A549 (cell line): ENCODE measurements around the gene DOCK10.

Experiments
- BCL3 ChIP-seq: fragments of >200 bp; sonication (Bioruptor Twin); formaldehyde crosslinking; IDR thresholded peaks from 3 replicates; pipeline ENCODE4 v1.6.1; 2016
- ESRRA ChIP-seq: fragments of 150-350 bp; IDR thresholded peaks from 2 replicates; pipeline ENCODE4 v1.6.1; 2014; ENCODE audit warnings: mild to moderate bottlenecking, low read length, borderline replicate concordance
- MYC ChIP-seq: IDR thresholded peaks from 2 replicates; pipeline ENCODE4 v1.6.1; 2012; ENCODE audit warnings: mild to moderate bottlenecking, inconsistent platforms, low read length, improper control_type of control experiment, borderline replicate concordance
- NPAS2 ChIP-seq: fragments of 250-450 bp; sonication (Bioruptor Pico); IDR thresholded peaks from 2 replicates; pipeline ENCODE4 v1.8.0; 2022; ENCODE audit warnings: mild to moderate bottlenecking, moderate library complexity, borderline replicate concordance
- PHF8 ChIP-seq: fragments of 200-600 bp; sonication (generic); IDR thresholded peaks from 2 replicates; pipeline ENCODE4 v1.6.1; 2016; ENCODE audit warnings: low read depth, mild to moderate bottlenecking, antibody characterized with exemption, moderate library complexity, borderline replicate concordance
- POLR2A ChIP-seq: IDR thresholded peaks from 2 replicates; pipeline ENCODE4 v1.6.1; 2012; ENCODE audit warnings: mild to moderate bottlenecking, low read length
- POLR2AphosphoS2 ChIP-seq: conservative IDR thresholded peaks from 2 replicates; pipeline ENCODE4 v1.6.1; 2012; ENCODE audit warnings: low read length, improper control_type of control experiment, inconsistent platforms
- SREBF2 ChIP-seq: fragments of 450-650 bp; IDR thresholded peaks from 2 replicates; pipeline ENCODE4 v1.6.1; 2014; ENCODE audit warnings: mild to moderate bottlenecking, moderate library complexity
- ZNF302 ChIP-seq: fragments of 250-450 bp; sonication (Bioruptor Pico); IDR thresholded peaks from 2 replicates; pipeline ENCODE4 v1.9.0; 2021; ENCODE audit warnings: inconsistent platforms, mild to moderate bottlenecking, moderate library complexity
- TF ChIP-seq, protein P1 (sequence below): fragments of >200 bp; sonication (Bioruptor Twin); formaldehyde crosslinking; IDR thresholded peaks from 3 replicates; pipeline ENCODE4 v1.5.1; 2016
- TF ChIP-seq, protein P2 (sequence below): fragments of 450-650 bp; IDR thresholded peaks from 2 replicates; pipeline ENCODE4 v1.6.1; 2014; ENCODE audit warnings: antibody characterized with exemption
- TF ChIP-seq, protein P3 (sequence below): fragments of 200-600 bp; sonication (generic); IDR thresholded peaks from 2 replicates; pipeline ENCODE4 v1.6.1; 2016; ENCODE audit warnings: antibody characterized with exemption, mild to moderate bottlenecking, moderate library complexity

GRCh38 chr2:224799691-224800090 is 242.6 kb downstream of the DOCK10 start:
- TF ChIP-seq, protein P1, sequence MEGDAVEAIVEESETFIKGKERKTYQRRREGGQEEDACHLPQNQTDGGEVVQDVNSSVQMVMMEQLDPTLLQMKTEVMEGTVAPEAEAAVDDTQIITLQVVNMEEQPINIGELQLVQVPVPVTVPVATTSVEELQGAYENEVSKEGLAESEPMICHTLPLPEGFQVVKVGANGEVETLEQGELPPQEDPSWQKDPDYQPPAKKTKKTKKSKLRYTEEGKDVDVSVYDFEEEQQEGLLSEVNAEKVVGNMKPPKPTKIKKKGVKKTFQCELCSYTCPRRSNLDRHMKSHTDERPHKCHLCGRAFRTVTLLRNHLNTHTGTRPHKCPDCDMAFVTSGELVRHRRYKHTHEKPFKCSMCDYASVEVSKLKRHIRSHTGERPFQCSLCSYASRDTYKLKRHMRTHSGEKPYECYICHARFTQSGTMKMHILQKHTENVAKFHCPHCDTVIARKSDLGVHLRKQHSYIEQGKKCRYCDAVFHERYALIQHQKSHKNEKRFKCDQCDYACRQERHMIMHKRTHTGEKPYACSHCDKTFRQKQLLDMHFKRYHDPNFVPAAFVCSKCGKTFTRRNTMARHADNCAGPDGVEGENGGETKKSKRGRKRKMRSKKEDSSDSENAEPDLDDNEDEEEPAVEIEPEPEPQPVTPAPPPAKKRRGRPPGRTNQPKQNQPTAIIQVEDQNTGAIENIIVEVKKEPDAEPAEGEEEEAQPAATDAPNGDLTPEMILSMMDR = no peak
- TF ChIP-seq, protein P2, sequence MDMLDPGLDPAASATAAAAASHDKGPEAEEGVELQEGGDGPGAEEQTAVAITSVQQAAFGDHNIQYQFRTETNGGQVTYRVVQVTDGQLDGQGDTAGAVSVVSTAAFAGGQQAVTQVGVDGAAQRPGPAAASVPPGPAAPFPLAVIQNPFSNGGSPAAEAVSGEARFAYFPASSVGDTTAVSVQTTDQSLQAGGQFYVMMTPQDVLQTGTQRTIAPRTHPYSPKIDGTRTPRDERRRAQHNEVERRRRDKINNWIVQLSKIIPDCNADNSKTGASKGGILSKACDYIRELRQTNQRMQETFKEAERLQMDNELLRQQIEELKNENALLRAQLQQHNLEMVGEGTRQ = no peak
- TF ChIP-seq POLR2A = no peak
- TF ChIP-seq, protein P3, sequence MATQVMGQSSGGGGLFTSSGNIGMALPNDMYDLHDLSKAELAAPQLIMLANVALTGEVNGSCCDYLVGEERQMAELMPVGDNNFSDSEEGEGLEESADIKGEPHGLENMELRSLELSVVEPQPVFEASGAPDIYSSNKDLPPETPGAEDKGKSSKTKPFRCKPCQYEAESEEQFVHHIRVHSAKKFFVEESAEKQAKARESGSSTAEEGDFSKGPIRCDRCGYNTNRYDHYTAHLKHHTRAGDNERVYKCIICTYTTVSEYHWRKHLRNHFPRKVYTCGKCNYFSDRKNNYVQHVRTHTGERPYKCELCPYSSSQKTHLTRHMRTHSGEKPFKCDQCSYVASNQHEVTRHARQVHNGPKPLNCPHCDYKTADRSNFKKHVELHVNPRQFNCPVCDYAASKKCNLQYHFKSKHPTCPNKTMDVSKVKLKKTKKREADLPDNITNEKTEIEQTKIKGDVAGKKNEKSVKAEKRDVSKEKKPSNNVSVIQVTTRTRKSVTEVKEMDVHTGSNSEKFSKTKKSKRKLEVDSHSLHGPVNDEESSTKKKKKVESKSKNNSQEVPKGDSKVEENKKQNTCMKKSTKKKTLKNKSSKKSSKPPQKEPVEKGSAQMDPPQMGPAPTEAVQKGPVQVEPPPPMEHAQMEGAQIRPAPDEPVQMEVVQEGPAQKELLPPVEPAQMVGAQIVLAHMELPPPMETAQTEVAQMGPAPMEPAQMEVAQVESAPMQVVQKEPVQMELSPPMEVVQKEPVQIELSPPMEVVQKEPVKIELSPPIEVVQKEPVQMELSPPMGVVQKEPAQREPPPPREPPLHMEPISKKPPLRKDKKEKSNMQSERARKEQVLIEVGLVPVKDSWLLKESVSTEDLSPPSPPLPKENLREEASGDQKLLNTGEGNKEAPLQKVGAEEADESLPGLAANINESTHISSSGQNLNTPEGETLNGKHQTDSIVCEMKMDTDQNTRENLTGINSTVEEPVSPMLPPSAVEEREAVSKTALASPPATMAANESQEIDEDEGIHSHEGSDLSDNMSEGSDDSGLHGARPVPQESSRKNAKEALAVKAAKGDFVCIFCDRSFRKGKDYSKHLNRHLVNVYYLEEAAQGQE = no peak
- TF ChIP-seq BCL3 = no peak
- no peak for TF ChIP-seq POLR2AphosphoS2
- no peak for TF ChIP-seq ZNF302
- no peak for TF ChIP-seq ESRRA
- no peak for TF ChIP-seq PHF8
- no peak for TF ChIP-seq SREBF2
- no peak for TF ChIP-seq MYC
- TF ChIP-seq NPAS2 (CRISPR knock-in tag) = no peak
